Transverse colon (tissue), 3 donors: ENCODE measurements around the gene PIGN.

Experiments used
- EP300 ChIP-seq: sonication (generic); formaldehyde crosslinking; IDR thresholded peaks from one replicate; pipeline ENCODE4 v1.6.1; 2017; ENCODE audit warnings: antibody characterized with exemption, low read depth
- POLR2A ChIP-seq: fragments of 450-650 bp; IDR thresholded peaks from one replicate; pipeline ENCODE4 v1.6.1; 2016; ENCODE audit warnings: antibody characterized with exemption, mild to moderate bottlenecking, moderate library complexity
- TF ChIP-seq, protein P1 (sequence below), 5 experiments: fragments of 200-600 bp in 3 of 5; fragments of 450-650 bp in 2 of 5; sonication (generic) in 3 of 5; IDR thresholded peaks; 1 replicate in 2 of 5; 2 replicates in 3 of 5; pipeline ENCODE4 v1.5.1; 2016 to 2017; ENCODE audit warnings: antibody characterized with exemption in 5 of 5, inconsistent platforms in 3 of 5, mild to moderate bottlenecking in 2 of 5, moderate library complexity in 1 of 5

- TF ChIP-seq EP300 (no peak), POLR2A (no peak)
- TF ChIP-seq, protein P1, sequence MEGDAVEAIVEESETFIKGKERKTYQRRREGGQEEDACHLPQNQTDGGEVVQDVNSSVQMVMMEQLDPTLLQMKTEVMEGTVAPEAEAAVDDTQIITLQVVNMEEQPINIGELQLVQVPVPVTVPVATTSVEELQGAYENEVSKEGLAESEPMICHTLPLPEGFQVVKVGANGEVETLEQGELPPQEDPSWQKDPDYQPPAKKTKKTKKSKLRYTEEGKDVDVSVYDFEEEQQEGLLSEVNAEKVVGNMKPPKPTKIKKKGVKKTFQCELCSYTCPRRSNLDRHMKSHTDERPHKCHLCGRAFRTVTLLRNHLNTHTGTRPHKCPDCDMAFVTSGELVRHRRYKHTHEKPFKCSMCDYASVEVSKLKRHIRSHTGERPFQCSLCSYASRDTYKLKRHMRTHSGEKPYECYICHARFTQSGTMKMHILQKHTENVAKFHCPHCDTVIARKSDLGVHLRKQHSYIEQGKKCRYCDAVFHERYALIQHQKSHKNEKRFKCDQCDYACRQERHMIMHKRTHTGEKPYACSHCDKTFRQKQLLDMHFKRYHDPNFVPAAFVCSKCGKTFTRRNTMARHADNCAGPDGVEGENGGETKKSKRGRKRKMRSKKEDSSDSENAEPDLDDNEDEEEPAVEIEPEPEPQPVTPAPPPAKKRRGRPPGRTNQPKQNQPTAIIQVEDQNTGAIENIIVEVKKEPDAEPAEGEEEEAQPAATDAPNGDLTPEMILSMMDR (IDR thresholded peaks at IDR 0.05), result no peak
Observed at GRCh38 chr18:62097698-62098097, 89.2 kb downstream of the PIGN start.
